EH (cell line): ENCODE data around the gene RIMS4.

ENCODE experiments used
- DNase-seq: peaks from one replicate; pipeline ENCODE4 v3.0.0-alpha.2; 2015; ENCODE audit warnings: low read depth

Gene RIMS4

DNA sequence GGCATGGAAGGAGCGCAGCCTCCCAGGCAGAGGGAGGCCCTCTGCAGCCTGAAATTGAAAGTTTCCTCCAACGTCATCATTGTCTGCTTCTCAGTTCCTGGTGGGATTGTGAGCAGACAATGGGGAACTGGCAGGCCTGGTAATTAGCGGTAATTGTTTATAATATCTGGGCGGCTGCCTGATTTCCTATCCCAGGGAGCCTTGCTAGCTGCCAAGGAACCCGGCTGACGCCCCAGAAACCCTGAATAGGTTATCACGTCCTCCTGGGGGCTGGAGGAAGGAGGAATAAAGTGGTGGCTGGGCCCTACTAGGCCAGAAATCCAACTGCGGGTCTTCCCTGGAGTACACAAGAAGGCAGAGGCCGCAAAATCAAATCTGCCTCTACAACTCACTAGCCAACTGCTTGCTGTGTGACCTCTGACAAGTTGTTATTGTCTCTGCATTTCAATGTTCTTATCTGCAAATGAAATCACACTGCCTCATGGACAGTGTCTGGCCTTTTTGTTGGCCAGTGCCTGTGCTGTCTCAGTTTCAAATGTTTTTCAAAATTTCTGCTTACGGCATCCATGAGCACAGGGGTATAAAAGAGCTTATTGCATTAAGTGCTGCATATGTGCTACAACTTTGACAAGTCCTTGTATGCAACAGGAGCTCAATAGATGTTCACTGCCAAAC, 47.7 kb downstream of the RIMS4 start:
- DNase-seq: no peak

DNA sequence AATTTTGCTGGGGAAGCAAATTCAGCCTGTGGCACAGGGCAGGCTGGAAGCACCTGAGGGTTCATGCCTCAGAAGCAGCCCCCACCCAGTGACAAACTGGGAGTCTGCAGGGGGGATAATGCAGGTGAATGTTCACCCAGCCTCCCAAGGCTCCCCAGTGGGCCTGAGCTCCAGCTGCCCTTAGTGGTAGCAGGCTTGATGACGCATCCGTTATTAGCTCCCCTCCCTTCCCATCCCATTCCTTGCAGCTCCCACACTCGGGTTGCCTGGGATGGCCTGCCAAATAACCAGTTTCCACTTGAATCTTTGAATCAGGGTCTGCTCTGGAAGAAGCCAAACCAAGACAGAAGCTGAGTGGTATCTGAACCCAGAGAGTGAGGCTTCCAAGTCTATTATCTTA, 48.9 kb downstream of the RIMS4 start:
- DNase-seq: no peak

DNA sequence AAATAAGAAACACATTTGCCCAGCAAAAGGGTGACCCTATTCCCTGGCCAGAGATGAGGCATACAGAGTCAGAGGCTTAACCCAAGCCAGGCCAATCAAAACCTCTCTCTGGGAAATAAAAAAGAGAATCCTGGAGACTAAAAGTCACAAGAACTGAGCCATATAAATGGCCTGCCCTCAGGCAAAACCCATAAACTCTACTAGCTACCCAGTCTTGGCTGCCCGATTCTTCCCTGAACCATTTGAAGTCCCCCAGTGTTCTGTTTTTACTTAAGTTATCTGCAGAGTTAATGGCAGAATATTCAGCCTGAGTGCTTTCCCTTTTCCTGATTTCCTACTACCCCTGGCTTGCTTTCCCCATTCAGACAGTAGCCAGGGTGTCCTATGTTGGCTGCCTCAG, 50.8 kb downstream of the RIMS4 start:
- peak; percentile 10 for DNase-seq

DNA sequence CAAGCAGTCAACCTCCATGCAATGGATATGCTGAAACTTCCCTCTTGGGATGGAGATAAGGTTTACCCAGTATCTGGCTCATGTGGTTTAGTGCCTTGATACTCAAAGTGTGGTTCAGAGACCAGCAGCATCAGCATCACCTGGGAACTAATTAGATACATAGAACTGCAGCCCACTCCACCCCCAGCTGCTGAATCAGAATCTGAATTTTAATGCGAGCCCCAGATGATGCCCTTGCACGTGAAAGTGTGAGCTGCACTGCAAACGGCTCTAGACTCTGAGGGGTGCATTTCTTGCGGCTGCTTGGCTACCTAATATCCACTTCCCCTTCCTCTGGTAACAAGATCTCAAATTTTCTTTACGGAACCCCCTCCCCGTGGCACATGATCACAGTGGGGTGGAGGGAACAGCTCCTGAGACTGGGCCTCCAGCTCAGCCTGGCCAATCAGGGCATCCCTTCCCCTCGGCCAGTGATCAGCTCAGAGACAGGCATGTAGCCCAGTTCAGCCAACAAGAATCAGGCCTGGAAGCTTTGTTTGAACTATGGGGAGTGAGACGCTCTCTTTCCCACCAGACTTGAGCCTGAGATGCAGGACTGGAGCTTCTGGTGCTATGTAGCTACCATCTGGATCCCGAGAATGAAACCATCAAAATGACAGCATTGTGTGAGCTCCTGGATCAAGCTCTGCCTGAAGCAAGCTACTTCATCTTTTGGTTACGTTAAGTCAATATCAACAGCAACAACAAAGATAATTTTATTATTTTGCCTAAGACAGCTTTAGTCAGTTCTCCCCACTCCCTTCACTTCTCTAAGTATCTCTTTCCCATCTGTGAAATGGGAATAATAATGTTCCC, 51.9 kb downstream of the RIMS4 start:
- no peak for DNase-seq

DNA sequence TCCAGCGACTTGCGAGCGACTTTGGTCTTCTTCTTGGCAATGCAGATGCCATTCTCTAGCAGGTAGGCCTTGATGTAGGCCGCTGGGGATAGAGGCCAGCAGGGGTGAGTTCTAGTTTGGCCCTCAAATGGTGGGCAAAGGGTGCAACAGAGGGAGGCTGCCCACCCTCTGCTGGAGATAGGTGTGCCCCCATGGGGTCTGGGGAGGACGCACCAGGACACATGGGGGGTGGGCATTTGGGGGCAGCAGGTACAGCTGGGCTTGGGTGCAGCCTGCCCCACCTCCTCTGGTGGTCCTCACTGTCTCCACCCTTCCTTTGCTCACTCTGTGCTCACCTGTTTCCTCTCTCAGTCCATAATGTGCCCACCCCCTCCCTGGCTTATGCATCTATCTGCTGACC, 53.4 kb downstream of the RIMS4 start:
- no peak for DNase-seq

DNA sequence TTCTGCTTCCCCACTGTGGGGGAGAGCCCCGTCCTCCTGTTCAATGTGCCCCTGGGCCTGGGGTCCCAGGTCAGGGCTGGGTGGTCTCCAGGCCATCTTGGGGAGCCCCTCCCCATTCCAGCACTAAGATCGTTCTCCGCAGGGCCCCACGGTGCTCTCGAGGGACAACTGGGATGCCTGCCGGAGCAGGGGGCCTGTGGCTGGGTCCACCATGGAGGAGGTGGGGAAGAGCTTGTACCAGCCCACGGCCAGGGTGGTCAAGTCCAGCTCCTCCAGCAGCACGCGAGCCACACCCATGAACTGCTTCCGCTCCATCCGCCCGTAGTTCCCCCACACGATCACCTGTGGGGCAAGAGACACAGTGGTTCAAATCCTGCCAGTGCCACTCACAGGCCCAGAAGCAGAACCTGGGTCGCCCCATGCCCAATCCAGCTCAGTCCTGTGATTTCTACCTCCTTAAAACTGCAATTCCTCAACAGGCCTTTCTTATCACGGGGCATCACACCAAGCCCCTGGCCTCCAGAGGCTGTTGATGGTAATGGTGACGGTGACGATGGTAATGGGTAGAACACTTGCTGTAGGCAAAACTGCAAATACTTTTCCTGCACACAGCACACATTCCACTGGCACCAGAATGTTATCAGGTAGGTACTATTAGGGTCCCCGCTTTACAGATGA, 54.2 kb downstream of the RIMS4 start:
- DNase-seq: no peak

DNA sequence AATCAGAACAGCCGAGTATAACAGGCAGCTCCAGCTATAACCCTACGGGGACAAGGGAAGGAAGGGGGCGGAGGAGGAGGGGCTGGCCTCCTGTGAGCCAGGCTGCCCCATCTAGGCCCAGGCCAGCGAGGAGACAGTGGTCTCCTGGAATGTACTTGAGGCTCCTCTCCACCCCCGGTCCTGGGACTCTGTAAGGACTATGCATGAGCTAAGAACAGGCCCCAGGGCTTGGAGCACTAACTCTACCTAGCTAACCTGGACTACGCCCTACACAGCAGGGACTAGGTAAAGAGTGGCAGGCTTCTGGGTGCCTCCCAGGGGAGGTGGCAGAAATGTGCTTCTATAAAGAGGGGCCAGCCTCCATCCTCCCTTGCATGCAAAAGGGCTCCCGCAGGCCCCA, 55.8 kb downstream of the RIMS4 start:
- DNase-seq: no peak

DNA sequence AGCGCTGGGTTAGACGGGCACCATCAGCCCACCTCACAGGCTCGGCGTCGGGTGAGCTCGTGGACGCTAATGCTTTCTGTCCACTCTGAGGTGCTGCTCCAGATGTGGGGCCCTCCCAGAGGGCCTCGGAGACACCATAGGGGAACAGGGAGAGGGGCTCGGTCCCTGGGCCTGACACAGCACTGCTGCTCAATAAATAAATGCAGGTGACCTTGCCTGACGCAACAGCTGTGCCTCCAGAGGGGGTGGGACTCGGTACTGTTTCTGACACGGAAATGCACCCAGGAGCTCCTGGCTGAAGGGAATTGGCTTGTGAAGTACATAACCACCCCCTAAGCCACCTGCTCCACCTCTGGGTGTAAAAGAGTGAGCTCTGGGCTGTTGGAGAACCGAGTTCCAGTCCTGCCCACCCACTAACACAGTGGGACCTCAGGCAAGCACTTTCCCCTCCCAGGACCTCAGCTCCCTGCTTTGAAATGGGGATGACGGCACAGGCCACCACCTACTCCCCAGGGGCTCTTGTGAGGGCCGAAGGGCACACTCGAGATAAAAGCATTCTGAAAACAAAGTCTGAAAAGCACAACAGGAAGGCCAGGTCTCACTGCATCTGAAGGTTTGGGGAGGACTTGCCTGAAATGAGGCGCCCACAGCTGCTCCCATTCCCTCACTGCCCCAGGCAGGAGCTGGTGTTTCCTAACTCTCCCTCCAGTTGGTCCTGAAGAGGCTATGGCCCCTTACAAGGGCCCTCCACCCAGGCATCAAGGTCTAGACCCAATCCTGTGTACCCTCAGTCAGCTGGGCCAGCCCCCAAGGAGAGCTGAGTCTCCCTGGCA, 58.0 kb downstream of the RIMS4 start:
- DNase-seq: no peak

DNA sequence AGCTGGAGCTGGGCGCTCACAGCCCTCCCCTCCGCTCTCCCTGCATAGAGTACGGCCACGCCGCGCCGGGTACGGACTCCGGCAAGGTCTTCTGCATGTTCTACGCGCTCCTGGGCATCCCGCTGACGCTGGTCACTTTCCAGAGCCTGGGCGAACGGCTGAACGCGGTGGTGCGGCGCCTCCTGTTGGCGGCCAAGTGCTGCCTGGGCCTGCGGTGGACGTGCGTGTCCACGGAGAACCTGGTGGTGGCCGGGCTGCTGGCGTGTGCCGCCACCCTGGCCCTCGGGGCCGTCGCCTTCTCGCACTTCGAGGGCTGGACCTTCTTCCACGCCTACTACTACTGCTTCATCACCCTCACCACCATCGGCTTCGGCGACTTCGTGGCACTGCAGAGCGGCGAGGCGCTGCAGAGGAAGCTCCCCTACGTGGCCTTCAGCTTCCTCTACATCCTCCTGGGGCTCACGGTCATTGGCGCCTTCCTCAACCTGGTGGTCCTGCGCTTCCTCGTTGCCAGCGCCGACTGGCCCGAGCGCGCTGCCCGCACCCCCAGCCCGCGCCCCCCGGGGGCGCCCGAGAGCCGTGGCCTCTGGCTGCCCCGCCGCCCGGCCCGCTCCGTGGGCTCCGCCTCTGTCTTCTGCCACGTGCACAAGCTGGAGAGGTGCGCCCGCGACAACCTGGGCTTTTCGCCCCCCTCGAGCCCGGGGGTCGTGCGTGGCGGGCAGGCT, 60.1 kb downstream of the RIMS4 start:
- DNase-seq: no peak

DNA sequence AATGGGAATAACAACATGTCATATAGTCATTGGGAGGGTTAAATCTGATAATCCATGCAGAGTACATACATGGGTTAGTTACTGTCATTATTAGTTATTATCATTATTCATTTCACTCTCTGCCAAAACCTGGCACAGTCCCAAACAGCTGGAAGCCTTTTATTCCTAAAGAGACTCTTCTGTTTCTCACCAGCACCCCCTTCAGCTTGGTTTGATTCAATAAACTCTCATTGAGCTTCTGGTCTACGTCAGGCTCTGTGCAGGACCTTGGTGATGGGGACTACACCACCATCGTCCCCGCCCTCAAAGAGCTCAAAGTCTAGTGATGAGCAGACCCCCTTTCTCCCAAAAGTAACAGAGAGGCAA, 62.4 kb downstream of the RIMS4 start:
- no peak for DNase-seq

DNA sequence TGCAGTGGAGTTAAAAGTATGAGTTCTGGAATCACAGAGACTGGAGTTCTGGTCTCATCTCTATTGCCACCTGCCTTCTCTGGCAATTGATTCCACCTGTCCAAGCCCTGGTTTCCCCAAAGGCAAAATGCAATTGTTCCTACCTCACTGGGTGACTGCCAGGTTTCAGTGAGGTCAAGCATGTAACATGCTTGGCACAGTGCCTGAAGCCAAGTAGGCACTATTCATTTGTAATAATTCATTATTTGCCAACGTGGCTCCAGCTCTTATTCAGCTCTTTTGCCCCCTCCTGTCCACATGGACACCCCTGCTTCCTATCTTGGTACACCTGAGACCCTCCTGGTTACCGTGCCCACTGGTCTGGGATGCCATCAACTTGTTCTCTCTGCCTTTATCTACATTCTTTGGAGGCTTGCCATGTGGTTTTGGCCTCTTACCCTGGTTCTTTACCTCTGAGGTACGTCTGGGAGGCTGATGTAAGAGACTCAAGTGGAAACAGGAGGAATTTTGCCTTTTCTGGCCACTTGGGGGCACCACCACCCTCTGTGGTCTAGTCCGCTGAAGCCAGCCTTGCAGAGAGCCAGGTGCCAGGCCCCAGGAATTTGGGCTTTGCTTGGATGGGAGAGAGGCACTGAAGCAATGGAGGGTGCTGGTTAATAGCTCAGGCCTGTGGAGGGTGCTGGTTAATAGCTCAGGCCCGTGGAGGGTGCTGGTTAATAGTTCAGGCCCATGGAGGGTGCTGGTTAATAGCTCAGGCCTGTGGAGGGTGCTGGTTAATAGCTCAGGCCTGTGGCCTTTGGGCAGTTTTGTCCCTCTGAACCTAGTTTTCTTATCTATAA, 63.0 kb downstream of the RIMS4 start:
- peak; percentile 71 for DNase-seq

DNA sequence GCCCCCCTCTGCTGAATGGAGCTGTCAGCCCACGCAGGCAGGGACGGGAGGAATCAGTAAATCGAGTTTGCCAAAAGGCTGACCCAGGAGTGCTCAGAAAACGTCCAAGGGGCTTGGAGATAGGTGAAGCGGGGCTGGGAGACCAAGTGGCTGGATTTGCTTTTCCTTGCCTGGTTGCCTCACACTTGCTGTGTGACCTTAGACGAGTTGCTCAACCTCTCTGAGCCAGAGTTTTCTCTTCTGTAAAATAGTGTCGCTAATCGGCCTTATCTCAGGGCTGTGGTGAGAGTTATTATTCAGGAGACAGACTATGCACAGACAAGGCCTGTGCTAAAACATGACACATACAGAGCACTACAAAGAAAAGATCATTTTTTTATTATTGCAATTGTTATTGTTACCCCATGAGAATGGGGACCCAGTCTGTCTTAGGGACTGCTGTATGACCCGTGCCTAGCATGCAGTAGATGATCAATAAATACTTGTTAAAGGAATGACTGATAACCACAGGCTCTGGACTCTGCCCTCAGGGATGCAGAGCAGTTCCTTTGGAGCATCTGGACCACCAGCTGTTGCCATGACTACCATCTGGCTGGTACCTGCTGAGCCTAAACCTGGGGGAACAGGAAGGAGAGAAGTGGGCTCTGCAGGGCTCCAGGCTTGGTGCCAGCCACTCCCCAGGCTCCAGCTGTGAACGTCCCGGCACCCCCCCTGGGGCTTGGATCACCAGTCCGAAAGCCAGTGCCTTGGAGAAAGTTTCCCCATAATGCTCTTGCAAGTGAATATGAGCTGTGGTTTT, 63.8 kb downstream of the RIMS4 start:
- no peak for DNase-seq

DNA sequence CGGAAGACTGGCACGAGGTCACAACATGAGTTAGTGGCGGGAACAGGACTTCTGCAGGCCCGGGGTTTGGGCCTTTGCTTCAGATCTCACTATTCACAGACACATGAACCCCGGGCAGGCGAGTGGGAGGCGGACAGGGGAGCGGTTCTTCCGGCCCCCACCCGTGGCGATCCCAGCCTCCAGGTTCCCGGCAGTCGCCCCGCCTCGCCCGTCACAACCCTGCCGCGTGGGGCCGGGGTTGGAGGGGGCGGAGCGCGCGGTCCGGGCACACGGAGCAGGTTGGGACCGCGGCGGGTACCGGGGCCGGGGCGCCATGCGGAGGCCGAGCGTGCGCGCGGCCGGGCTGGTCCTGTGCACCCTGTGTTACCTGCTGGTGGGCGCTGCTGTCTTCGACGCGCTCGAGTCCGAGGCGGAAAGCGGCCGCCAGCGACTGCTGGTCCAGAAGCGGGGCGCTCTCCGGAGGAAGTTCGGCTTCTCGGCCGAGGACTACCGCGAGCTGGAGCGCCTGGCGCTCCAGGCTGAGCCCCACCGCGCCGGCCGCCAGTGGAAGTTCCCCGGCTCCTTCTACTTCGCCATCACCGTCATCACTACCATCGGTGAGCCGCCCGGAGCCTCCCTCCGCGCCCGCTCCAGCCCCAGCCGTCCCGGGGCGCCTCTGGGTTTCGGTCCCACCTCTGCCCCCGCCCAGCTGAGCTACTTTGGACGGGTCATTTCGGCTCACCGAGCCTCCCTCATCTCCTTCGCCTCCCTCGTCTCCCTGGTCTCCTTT, 64.6 kb downstream of the RIMS4 start, which contains the start of gene KCNK15:
KCNK15 (plus strand) TSS at position 268 of the 769 bp plus-strand sequence; CDS start at position 314, 46 bp downstream.
- peak; percentile 44 for DNase-seq

DNA sequence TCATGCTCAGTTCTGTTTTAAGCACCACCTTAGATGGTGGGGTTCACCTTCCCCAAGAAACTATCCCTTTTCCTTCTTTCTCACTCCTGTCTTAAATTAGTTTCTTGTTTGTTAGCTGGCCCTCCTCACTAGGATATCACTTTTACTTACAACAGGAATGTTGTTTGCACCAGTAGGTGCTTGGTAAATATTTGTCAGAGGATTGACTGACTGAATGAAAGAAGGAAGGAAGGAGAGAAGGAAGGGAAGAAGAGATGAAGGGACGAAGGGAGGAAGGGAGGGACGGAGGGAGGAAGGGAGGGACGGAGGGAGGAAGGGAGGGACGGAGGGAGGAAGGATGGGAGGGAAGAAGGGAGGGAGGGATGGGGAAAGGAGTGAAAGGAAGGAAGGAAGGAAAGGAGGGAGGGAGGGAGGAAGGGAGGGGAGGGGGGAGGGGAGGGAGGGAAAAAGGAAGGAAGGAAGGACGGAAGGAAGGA, 65.2 kb downstream of the RIMS4 start:
- DNase-seq: no peak

DNA sequence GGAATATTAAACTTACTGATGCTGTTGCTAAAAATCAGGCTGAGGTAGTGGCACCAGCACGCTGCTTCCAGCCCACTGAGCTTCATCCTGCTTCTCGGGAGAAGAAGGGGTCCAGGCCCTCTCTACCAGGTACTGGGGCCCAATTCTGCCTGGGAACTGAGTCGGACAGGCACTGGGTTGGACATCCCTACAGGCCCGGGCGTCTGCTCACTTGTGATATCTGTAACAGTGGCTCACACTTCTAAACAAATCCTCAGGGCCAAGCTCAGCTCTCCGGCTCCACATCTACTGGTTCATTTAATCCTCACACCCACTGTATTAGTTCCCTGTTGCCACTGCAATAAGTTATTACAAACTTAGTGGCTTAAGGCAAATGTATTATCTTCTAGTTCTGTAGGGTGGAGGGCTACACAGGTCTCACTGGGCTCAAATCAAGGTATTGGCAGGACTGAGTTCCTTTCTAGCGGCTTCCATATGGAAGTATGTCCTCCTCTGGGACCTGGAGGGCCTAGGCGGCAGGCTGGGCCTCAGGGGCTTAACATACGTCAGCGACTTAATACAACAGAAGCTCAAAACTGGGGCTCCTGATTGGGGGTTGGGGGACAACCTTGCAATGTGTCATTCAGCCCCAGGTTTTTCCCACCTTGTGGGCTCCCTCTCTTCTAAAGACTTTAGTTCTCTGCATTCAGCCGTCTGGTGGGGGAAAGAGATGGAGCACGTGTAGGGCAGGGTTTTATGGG, 66.3 kb downstream of the RIMS4 start:
- no peak for DNase-seq

DNA sequence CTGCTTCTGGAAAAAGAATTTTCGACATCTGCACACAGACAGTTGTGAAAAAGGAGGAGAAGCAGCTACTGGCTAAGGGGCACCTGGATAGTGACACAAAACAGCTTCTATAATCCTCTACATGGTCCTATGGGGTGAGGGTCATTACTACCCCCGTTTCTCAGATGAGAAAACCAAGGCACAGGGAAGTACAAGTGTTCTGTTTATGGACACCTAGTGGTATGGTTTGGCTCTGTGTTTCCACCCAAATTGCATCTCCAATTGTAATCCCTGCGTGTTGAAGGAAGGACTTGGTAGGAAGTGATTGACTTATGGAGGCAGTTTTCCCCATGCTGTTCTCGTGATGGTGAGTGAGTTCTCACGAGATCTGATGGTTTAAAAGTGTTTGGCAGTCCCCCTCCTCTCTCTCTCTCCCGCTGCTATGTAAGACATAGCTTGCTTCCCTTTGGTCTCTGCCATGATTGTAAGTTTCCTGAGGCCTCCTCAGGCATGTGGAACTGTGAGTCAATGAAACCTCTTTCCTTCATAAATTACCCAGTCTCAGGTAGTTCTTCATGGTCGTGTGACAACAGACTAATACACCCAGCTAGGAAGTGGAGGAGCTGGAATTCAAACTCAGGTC, 67.2 kb downstream of the RIMS4 start:
- DNase-seq: no peak

DNA sequence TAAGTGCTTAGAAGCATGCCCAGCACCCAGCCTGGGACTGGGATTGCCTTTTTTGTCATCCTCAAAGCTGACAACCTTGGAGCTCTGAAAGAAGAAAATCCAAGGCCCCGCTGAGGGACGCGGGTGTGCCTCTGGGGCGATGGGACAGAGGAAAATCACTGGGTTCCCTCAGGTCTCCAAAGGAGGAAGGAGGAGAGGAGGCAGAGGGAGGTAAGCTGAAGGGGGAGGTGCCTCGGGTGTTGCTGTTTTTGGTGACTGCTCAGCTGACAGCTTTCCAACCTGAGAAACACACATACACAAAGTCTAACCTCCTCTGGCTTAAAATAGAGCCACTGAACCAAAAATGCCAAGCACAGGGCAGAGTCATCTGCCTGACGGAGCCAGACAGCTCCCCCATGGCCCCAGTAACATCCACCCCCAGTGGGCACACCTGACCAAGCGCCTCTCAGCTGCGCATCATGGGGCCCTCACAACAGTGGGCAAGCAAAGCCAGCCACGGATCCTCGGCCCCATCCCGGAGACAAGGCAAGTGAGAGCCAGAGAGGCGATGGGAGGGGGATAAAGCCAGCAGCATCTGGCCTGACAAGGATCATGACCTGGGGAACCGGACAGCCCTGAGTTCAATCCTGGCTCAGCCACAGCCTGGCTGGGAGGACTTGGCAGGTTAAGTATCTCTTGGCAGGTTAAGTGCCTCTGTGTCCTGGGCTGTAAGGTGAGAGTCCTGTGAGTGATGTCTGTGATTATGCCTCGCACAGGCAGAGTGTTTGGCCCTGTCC, 67.9 kb downstream of the RIMS4 start:
- DNase-seq: no peak
